ENCODE results near the gene GUK1.
"Not testable (repeated sequence)": the region's sequence is repeated elsewhere in the genome, so short reads cannot be mapped to it uniquely, and the experiment has no call there.

GUK1 gene

DNA sequence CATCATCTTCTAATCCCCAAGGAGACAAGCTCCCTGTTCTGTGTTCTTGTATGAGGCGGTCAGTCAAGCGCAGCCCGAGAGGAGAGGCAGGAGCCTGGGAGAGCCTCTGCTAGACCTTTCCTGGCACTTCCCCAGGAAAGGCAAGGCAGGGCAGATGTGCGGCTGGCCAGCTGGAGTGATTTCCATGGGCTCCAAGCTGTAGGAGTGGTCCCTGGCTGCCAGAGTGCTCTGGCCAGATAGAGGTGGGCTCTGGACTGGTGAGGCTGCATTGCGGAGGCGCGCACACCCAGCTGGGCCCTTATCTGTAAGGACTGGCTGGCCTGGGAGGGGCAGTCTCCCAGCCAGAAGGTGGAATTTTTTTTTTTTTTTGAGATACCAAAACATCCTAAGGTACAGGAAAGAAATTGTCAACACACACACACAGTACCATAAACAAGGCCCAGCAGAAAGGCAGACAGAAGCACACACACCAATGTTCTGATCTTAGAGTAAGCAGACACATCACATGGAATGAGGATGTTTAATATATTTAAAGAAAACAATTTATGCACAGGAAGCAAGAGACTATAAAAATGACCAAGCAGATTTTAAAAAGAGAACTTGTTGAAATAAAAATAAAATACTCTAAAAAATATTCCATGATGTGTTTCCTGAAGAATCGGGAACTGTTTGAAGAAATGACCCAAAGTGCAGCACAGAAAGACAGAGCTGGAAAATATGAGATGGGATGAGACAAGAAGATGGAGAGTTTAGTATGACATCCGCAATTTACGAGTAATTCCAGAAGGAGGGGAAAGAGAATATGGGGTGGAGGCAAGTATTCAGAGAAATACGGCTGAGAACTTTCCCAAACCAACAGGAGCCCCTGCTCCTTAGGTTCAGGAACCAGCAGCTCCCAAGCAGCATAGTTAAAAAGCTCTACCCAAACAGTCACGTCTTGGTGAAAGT, 38.9 kb downstream of the GUK1 start:
- peak in 2 of 3 donors; percentile 11 to 22 for DNase-seq

DNA sequence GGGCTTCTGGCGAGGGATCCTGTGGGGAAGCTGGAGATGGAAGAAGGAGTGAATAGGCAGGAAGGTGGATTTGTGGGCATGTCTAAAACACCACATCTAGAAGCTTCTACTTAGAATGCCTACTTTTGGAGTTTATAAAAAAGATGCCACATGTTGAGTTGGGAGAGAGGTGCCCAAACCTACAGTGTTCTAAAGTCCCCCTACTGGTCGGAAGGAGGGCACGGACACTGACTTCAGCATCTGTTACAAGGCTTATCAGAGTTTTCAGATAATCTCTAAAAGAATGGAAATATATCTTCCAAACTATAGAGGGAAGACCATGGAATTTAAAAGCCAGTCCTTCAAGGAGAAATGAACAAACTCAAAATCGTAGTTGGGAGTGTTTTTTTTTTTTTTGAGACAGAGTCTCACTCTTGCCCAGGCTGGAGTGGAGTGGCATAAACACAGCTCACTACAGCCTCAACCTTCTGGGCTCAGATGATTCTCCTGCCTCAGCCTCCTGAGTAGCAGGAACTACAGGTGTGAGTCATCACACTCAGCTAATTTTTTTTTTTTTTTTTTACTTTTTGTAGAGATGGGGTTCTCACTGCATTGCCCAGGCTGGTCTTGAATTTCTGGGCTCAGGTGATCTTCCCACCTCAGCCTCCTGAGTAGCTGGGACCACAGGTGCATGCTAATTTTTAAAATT, 40.3 kb downstream of the GUK1 start:
- peak in 1 of 3 donors; percentile 35 for DNase-seq

DNA sequence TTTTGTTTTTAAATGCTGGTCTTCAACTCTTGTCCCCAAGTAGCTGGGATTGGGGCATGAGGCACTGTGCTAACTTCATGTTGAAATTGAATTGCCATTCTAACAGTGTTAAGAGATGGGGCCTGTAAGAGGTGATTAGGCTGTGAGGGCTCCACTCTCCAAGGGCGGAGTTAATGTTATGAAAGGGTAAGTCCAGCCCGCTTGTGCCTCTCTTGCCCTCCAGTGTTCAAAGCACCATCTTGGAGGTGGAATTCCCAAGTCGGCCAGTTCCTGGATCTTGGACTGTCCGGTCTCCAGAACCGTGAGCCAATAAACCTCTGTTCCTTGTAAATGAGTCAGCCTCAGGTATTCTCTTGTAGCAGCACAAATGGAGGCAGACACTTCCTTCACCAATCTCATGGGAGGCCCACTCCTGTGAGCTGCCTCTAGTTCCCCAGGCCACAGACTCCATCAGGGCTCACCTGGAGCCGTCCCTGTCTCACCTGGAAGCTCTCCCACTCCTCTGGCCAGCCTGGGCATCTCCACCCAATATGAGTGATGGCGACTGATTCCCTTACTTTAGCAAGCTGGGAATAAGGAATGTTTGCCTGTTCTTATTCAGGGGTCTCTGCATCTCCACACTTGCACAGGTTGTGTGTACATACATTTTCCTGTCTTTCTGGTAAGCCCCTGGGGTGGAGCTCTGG, 41.0 kb downstream of the GUK1 start:
- DNase-seq = no peak

DNA sequence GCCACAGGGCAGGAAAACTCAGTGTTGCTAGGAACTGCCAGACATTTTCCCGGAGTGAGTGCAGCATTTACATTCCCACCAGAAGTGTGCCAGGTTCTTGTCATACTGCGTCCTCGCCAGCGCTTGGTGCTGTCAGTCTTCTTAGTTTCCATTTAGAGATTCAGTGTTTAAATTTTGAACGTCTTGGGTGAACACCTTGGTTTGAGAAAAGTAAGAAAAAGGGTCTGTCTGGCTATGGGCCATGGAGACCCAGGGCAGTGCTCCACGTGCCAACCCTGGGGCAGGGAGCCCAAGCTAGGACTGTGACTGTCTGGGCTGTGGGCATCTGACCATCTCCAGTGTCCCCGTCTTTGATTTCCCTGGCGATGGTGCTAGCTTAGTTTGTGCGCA, 41.6 kb downstream of the GUK1 start:
- no peak for DNase-seq

- no peak for DNase-seq
Measured at GRCh38 chr1:228182296-228183030, 42.4 kb downstream of the GUK1 start.

DNA sequence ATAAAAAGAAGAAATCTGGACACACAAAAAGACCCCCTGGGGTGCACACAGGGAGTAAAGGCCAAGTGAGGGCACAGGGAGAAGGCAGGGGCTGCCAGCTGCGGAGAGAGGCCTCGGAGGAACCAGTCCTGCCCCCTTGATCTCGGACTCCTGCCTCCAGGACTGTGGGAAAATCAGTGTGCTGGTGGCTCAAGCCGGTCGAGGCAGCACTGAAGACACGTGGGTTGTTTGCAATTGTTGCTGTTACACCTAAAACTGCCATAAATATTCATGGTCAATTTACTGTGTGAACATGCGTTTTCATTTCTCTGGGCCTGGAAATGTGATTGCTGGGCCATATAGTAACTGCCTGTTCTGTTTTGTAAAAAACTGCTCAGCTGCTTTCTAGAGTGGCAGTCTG, 44.1 kb downstream of the GUK1 start:
- no peak for DNase-seq

DNA sequence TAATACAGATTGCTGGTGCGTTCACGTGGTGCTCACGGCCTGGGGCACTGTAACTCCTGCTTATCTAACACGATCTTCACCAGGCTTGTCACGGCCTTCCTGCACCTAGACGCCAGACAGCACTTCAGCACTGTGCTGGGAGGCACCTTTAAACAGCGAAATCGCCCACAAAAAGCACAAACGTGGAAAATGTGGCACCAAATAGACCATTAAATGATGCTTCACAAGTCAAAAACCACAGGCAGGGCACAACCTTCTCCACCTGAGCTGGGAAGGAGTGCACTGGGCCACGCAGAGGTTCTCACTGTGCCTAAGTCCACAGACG, 45.5 kb downstream of the GUK1 start:
- DNase-seq = no peak

DNA sequence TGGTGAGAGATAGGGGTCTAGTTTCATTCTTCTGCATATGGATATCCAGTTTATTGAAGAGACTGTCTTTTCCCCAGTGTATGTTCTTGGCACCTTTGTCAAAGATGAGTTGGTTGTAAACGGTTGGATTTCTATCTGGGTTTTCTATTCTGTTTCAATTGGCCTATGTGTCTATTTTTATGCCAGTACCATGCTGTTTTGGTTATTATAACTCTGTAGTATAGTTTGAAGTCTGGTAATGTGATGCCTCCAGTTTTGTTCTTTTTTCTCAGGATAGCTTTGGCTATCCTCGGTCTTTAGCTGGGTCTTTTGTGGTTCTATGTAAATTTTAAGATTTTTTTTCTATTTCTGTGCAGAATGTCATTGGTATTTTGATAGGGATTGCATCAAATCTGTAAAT, 48.2 kb downstream of the GUK1 start:
- DNase-seq = not testable (repeated sequence)

- DNase-seq = no peak
Measured at GRCh38 chr1:228190182-228190581, 50.1 kb downstream of the GUK1 start.

GRCh38 chr1:228190778-228191177, 50.7 kb downstream of the GUK1 start:
- DNase-seq = no peak

DNA sequence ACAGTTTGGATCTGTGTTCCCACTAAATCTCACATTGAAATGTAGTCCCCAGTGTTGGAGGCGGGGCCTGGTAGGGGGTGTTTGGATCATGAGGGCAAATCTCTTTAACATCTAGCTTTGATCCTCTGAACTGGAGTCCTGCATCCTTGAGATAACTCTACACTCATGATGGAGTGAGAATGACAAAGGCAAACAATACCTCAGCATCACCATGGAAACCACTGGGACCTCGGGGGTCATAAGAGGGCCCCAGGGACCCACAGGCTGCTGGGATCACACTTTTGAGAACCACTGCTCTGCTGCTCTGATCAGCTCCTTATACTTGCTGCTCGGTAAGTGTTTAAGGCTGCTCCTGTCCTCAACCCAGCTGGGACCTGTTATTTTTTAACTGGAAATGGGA, 54.4 kb downstream of the GUK1 start:
- no peak for DNase-seq

DNA sequence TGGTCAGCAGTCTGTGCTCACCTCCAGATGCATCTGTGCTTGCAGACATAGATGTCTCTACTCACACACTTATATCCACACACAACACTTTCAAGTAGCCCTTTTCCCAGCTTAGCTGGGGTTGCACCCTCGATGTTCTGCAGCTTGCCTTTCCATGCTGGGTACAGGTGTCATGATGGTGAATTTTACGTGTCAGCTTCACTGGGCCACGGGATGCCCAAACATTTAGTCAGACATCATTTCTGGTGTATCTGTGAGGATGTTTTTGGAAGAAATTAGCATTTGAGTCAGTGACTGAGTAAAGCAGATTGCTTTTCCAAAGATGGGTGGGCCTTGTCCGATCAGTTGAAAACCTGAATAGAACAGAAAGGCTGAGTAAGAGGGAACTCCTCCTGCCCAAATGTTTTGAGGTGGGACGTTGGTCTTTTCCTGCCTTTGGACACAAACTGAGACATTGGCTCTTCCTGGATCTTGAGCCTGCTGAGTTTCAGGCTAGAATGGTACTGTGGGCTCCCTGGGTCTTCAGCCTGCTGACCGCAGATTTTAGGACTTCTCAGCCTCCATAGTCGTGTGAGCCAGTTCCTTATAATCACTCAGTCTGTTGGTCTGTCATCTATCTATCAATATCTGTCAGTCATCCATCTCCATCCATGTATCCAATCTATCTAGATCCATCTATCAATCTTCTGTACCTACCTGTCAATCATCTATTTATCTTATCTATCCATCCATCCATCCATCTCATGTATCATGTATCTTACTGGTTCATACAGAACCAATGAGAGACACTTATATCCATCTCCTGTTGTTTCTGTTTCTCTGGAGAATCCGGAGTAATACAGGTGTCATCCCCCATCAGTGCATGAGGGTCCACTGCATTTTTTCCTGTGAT, 55.1 kb downstream of the GUK1 start:
- DNase-seq = no peak

- no peak for DNase-seq
Measured at GRCh38 chr1:228197555-228198147, 57.6 kb downstream of the GUK1 start.

All from suppressor macrophage treated with lipopolysaccharide for 1 hour (primary cell).